GM21576 (cell line): ENCODE data around the gene LIMS2.

Experiments
- ATAC-seq: cut with Tn5 transposase; IDR thresholded peaks from one replicate; pipeline ENCODE4 v1.9.1; 2021; ENCODE audit warnings: mild to moderate bottlenecking, moderate library complexity; ENCODE audit not compliant: unreplicated experiment

LIMS2 gene

GRCh38 chr2:127701651-127702394 lies 26.5 kb upstream of the LIMS2 start:
- ATAC-seq, result peak; percentile 37

DNA sequence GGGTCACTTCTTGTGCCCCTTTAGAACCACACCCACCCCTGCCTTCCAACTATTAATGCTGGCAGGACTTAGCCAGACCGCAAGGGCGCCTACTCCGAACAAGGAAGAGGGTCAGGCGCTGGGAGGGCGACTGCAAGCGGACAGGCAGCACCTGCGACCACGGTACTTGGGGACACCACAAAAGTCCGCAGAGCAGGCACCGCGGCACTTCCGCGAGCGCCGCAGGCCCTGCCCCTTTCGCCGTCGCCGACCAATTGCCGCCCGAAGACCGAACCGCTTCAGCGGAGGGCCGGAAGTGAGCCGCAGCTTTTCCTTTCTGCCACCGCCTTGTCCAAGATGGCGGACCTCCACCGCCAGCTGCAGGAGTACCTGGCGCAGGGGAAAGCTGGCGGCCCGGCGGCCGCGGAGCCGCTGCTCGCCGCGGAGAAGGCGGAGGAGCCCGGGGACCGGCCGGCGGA lies 25.9 kb upstream of the LIMS2 start, which contains the start of gene SFT2D3:
Gene SFT2D3 (plus strand): TSS at position 305 of the 458 bp plus-strand sequence. CDS start 32 bp downstream, at position 337.
- ATAC-seq, result peak; percentile 69

GRCh38 chr2:127700527-127701192 lies 25.3 kb upstream of the LIMS2 start:
- ATAC-seq, result peak; percentile 63

DNA sequence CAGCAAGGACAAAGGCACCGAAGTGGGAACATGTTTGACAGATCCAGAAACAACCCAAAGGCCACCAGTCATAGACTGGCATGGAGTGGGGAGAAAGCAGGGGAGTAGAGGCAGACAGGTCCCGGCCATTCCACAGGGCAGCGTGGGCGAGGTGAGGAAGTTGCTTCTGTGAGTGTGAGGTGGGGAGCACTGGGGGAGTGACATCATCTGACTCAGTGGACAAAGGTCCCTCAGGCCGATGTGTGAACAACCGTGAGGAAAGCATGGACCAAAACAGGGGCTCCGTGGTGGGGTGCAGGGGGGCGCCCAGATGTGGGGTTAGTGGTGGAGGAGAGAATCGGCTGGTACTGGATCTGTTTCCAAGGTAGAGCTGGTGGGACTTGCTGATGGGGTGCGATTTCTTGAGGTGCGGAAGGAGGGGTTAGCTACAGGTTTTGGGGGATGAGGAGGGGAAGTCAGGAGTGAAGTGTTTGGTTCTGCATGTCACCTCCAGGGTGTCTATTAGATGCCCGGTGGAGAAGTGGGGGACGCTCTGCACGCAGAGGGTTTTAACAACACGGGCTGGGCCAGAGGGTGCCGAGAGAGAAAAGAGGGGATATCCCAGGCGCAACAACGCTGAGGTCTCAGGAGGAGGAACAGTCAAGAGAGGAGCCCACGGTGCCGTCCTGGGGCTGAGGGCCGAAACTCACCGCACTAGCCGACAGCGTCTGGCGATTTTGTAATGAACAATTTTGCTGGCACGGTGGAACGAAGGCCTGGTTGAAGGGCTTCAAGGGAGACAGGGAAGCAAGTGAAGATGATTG lies 23.4 kb upstream of the LIMS2 start:
- no peak for ATAC-seq

DNA sequence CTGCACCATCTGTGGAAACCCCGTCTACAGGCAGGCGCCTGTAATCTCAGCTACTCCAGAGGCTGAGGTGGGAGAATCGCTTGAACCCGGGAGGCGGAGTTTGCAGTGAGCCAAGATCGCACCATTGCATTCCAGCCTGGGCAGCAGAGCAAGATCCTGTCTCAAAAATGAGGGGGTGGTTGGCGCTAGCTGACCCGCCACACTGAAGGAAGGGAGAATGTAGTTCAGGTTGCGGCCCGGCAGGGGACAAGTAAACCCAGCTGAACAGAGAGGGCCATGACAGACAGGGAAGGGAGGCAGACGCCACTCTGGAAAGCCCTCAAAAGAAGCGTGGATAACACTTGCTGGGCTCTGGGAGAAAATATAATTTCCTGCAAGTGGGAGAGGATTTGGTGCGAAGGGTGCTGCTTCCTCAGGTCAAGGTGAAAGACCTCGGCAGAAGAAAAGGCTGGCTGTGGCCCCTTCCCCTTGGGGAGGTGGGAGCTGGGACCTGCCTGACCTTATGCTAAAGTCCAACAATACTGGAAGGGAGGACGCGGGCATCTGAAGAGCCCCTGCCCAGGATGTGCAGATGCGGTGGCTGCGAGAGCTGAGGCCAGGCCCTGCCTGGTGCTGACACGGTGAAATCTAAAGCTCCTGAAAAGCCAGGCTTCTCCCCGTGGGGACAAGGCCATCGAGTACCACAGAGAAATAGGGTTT lies 22.3 kb upstream of the LIMS2 start:
- no peak for ATAC-seq

DNA sequence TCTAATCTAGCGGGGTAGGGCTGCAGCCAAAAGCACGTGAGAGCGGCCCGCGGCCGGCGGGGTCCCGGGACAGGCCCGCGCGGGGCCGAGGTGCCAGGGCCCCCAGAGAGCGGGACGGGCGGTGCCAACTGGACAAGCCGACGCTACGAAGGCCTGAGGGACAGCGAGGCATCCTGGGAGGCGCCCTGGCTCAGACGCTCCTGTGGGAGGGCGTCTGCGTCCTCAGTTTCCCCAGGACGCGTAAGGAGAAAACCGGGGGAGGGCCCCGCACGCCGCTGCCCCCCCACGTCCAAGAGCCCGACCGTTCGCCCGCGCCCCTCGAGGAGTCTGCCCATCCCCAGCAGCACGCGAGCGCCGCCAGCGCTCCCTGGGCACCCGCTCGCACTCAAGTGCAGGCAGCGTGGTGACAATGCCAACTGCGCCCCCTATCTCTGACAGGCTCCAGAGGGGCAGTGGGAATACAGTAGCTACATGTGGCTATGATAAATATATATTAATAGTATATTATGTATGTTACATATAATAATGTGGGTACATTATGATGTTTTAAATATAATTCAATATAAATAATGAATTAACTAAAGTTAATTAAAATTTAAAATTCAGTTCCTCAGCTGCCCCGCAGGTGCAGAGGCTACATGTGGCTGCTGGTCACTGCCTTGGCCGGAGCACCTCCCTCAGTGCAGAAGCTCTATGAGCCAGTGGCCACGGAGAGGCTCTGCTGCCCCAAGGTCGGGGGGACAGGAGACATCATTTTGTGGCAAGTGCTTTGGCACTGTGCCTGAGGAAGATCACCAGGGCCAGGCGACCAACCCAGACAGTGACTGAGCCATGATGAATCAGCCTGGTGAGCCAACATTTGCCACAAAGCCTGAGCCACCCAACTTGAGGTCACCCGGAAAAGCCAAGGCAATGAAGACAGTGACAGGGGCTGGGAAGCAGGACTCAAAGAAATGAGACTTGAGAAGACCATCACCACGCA lies 20.5 kb upstream of the LIMS2 start:
- no peak for ATAC-seq

DNA sequence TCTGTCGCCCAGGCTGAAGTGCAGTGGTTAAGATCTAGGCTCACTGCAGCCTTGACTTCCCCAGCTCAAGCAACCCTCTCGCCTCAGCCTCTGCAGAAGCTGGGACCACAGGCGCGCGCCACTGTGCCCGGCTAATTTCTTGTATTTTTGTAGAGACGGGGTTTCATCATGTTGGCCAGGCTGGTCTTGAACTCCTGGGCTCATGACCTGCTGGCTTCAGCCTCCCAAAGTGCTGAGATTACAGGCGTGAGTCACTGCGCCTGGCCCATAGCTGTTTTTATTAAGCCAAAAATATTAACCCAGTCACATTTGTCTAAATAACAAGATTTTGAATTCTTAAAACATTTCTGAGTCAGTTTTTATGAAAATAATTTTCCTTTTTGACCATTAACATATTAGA lies 19.7 kb upstream of the LIMS2 start:
- ATAC-seq, result no peak

DNA sequence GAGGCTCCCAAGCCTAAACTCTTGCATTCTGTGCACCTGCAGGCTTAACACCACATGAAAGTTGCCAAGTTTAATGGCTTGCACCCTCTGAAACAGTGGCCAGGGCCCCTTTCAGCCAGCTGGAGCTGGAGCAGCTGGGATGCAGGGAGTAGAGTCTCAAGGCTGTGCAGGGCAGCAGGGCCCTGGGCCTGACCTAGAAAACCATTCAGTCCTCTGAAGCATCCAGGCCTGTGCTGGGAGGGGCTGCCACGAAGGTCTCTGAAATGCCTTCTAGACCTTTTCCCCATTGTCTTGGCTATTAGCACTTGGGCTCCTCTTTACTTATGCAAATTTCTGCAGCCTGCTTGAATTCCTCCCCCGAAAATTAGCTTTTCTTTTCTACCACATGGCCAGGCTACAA lies 15.4 kb upstream of the LIMS2 start:
- no peak for ATAC-seq

DNA sequence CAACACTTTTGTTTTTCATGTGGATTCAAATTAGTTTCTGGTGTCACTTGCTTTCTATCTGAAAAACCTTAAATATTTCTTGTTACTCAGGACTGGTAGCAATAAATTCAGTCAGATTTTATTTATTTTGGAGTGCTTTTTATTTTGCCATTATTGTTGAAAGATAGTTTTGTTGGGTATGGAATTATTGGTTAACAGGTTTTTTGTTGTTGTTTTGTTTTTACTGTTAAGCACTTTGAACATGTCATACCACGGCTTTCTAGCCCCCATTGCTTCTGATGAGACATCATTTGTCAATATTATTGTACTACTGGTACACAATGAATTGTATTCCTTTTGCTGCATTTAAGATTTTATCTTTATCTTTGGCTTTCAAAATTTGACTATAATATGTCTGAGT lies 13.1 kb upstream of the LIMS2 start:
- no peak for ATAC-seq

DNA sequence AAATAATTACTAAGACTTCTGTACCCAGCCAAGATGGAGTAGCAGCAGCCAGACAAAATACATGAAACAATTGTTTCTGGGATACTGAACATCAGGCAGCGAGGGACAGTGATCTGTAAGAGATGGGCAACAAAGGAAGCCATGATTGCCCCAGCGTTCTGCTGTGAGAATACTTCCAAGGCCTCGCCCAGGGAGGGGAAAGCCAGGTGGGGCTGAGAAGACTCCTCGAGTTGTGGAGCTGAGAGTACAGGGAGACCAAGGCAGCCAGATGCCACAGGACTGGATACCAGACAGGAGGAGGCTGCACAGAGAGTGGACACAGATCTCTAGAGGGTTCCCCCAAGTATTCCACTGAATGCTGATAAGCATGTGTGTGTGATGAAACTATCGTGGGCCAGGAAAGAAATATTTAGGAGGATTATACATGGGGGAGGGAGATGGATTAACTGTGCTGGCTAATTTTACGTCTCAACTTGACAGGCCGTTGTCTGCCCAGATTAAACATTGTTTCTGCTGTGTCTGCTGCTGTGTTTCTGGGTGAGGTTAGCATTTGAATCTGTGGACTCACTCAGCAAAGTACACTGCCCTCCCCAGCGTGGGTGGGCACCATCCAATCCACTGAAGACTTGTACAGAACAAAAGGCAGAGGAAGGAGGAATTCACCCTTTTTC lies 10.2 kb upstream of the LIMS2 start:
- no peak for ATAC-seq

GRCh38 chr2:127683757-127684156 lies 8.4 kb upstream of the LIMS2 start:
- no peak for ATAC-seq

GRCh38 chr2:127683056-127683455 lies 7.7 kb upstream of the LIMS2 start:
- ATAC-seq, result no peak

- no peak for ATAC-seq
These were observed 6.9 kb upstream of the LIMS2 start for GRCh38 chr2:127681976-127682857.

DNA sequence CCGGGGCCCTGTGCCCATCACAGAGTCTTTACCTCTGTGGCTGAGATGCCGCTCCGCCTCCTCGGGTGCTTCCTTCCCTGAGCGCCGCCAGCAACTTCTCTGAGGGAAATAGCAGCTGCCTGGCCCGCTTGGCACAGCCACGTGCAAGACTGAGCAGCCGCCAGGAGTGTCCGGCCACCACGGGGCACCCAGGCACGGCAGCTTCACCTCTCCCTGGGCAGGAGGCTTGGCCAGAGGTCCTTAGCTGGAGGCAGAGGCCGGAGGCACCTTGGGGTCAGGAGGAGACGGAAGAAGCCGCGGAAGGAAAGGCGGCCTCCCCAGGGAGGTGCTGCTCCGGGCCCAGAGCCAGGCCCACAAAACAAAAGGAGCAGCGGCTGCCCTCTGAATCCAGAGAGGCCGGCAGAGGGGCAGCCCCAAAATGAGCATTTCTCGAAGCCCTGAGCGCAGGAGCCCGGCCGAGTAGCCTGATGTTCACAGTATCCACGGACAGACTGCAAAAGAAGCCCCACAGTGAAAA lies 6.0 kb upstream of the LIMS2 start:
- no peak for ATAC-seq

DNA sequence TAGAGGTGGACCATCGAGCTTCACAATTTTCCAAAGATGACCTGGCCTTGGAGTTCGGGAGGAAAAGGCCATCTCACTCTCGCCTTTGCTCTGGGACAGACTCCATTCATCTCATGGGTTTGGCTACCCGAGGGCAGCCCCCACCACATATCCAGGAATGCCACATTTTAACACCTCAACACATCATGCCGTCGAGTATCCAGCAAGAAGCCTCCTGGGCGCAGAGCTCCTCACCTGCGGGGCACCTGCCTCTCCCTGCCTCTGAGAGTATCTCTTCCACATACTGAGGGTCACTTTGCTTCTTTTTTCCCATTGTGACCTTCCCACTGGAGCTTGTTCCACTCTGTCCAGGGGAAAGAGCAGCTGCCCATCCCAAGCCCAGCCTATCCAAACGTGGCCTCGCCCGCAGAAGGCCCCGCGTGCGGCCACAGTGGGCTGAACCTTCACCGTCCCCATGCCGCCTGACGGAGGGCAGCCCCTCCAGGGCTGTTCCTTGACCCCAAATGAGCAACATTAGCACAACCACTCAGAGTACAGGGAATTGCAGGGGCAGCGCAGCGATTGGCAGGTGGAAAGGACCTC lies 5.5 kb upstream of the LIMS2 start:
- no peak for ATAC-seq

DNA sequence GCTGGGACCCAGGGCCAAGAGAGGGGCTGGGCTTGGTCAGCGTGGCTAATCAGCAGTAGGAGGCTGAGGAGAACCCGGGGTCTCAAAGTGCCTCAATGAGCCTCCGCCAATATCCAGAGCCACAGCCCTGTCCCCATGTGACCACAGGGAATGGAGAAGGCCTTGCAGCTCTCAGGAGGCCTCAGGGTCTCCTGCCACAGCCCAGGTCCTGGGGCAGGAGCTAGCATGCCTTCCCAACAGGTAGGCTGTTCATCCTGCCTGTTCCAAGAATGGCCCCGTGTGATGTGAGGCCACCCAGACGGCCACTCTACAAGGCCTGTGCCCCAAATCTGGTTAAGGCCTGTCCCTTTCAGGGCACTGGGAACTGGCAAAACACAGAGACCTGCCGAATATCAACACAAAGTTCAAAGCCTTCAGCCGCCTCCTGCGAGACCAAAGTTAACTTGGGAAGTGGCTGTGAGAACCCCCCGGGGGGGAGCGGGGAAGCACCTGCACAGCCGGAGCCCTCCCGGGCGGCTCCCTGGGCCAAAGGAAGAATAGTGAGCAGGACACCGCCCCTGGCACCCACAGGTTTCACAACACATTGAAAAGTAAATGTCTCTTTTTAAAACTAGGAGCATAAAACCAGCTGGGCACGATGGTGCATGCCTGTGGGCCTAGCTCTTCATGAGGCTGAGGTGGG lies 4.5 kb upstream of the LIMS2 start:
- no peak for ATAC-seq

DNA sequence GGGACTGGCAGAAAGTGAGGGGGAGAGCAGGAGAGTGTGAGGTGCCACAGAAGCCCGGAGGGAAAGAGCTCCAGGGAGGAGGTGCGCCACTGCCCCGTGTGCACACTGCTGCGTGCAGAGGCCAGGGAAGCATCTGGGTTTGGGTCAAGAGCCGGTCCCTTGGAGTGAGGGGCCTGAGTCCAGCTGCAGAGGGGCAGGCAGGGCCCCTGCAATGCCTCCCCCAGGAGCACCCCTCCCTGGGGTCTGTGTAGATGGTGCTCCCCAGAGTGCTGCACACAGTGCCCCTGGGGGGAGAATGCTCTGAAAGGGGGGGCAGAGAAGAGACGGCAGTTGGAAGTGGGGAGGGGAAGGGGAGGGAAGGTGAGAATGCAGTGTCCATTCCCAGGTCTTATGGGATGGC lies 3.7 kb upstream of the LIMS2 start:
- no peak for ATAC-seq
